Lung microvascular endothelial cell (primary cell): ENCODE data around the gene ABCD1. TPM values are rescaled to one million over a fixed set of nuclear protein-coding genes. Genes with fewer than 3 reads are reported as not detected.
A peak's percentile ranks its signal among the peaks of the same experiment; 100 is the strongest.
"Not testable (repeated sequence)": the region's sequence is repeated elsewhere in the genome, so short reads cannot be mapped to it uniquely, and the experiment has no call there.

ENCODE experiments used
- DNase-seq, 2 donors: peaks; one replicate each; pipeline versions ENCODE4 v3.0.0 to v3.0.0-alpha.2; 2010; ENCODE audit warnings: low read depth in 2 of 2
- total RNA-seq: library from RNA; depleted of rRNA; stranded (reverse); fragments of >200 nt; gene quantifications from 2 replicates; pipeline ENCODE4 v1.2.1, GENCODE V29; 2014

Gene ABCD1
- total RNA-seq, 1 donor from 2014 or later = 6.2 TPM

DNA sequence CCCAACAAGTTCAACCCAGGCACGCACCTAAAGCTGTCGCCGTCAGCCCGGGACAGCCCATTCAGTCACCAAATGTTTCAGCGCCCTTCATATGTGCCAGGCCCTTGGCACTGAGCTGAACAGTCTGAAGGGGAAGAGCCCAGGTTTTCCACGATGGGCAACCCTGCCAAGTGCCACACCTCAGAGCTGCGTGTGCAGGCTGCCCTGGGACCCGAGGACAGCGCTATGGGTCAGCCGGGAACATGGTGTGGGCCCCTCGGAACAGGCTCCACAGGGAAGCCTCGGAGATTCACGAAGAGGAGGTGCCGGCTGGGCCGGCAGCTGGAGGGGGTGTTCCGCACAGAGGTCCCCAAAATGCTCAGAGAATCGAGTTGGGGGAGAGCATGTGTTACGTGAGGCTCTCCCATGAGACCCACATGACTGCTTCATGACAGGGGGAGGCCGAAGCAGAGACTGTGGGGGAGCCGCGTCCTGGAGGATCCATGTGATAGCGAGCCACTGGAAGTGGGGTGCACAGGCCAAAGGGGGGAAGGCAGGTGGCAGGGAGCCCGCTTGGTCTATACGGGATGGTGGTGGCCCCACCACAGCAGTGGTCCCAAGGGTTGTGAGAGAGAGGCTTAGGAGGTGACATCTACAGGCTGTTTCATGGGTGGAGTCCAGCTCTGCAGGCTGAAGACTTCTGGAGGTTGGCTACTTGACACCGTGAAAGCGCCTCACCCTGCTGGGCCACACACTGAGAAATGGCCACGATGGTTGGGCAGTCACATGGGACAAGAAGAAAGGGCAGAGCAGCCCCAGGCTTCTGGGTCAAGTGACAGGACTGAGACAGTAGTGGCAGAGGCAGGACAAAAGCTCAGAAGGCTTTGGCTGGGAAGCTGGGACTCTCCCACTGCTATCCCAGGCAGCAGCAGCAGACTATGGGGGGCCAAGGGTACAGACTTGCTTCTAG is 14.7 kb upstream of the ABCD1 start:
- DNase-seq = no peak

DNA sequence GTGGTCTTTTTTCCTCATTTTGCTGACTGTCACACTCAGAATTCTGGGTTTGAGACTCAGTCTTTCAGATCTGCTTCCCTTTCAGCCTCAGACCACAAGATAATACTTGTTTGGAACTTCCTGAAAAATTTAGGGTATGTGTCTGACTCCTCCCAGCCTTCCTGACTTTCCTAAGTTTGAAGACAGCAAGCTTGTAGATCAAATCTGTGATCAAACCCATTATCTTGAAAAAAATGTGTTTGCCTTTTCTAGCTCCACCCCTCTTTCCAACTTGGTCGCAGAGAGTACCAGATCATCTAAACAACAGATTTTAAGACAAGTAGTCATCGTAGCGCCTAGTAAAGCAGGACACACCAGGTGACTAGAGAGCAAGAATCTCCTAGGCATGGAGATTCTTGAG is 10.4 kb upstream of the ABCD1 start:
- DNase-seq = no peak

DNA sequence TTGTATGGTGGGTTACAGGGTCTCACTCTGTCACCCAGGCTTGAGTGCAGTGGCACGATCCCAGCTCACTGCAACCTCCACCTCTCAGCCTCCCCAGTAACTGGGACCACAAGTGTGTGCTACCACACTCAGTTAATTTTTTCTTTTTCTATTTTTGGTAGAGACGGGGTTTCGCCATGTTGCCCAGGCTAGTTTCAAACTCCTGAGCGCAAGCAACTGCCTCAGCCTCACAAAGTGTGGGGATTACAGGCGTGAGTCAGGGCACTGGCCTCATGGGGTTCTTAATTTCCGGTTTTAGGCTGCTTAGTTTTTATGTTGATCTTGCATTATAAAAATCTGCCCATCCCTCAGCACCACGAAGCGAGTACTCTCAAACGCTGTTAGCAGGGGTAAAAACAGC is 7.2 kb upstream of the ABCD1 start:
- no peak for DNase-seq

DNA sequence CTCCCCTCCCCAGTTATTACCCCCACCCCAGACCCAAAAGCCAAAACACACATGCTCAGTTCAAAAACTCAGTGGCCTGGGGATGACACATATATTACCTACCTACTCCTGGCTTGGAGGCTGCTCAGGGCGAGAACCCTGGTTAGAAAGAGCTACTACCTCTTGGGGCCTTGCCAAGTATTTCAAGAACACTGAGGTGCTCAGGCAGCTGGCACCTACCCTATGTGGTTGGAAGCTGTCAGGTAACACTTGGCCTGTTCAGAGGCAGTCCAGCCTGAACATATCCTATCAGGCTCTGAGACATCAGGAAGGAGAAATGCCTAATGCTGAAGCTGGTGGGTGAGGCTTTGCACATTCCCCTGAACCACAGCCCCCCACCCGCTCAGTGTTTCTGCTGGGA is 5.4 kb upstream of the ABCD1 start:
- no peak for DNase-seq

DNA sequence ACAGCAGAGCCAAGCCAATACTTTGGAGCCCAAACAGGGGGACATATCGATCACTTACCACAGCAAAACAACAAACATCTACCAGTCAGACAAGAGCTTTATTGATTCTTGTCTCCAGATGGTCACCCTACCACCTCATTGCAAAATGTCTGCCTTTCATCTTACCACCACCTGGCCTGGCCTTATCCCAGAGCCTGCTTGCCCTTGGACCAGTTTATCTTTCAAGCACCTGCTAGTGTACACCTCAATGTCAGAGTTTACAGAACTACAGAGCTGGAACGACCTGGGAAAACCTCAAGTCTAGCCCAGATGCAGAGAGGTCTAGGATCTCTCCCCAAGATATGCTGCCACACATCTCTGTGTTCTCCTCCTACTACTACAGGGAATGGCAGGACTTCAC is 5.0 kb upstream of the ABCD1 start:
- DNase-seq = no peak

DNA sequence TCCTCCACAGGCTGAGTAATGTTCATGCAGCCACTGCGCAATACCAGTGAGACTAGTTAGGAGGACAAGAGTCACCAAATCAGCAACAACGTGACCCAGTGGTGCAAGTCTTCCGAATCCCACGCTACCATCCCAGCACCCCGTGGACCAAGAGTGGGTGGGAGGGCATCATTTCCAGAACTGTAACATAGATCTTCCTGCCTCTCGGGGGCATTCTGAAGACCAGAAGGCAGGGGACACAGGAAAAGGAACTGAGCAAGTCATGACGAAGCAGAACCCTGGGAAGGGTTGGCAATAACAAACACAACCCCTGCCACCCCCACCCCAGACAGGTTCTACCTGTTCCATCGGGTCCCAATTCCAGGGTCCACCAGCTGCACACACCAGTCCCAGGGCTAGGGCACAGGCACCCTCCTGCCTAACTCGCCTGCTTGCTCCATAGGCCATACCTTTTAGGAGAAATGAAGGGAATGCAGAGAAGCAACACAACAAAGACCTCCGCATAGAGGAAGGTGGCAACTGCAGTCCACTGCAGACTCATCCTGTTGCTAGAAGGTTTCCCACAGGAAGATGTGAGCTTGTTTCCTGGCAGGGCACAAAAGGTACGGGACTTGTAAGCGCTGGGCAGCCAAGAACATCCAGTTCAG is 1.8 kb upstream of the ABCD1 start:
- peak; percentile 47 to 51 for DNase-seq

DNA sequence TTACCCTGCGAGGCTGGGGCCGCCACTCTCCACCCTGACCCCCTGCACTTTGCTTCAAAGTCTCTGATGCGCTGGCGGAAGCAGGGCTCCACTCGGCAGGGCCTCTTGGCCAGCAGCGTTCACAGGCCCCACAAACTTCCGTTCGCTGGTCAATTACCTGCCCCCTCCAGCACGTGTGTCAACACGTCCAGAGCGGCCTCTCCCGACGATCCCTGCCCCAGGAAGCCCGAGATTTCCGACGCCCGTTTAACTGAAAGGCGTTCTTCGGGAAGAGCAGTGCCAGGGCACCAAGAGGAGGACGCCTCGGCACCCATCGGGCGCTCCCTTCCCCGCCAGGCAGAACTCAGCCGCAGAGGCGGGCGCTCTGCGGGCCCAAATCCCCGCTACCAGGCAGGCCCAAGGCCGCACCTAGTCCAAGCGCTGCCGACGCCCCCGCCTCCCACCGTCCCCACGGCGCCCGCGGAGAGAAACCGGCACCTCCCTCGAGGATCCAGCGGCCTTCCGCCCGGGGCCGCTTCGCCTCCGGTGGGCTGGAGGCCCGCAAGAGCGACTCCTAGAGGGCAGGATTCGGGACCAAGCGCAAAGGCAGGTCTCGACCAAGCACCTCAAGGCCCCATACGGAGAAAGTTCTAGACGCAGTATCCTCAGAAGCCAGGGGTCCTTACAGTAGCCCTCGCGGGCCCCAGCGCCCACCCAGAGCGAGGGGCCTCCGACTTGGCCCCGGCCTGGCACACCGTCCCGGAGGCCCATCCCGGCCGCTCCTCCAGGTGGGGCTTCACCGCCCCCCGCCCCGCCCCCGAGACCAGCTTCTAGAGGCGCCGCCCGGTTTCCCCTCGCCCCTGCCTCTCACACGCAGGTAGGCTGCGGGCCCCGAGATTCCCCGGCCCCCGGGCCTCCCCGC is 1.1 kb upstream of the ABCD1 start:
- DNase-seq = peak; percentile 64 to 85

DNA sequence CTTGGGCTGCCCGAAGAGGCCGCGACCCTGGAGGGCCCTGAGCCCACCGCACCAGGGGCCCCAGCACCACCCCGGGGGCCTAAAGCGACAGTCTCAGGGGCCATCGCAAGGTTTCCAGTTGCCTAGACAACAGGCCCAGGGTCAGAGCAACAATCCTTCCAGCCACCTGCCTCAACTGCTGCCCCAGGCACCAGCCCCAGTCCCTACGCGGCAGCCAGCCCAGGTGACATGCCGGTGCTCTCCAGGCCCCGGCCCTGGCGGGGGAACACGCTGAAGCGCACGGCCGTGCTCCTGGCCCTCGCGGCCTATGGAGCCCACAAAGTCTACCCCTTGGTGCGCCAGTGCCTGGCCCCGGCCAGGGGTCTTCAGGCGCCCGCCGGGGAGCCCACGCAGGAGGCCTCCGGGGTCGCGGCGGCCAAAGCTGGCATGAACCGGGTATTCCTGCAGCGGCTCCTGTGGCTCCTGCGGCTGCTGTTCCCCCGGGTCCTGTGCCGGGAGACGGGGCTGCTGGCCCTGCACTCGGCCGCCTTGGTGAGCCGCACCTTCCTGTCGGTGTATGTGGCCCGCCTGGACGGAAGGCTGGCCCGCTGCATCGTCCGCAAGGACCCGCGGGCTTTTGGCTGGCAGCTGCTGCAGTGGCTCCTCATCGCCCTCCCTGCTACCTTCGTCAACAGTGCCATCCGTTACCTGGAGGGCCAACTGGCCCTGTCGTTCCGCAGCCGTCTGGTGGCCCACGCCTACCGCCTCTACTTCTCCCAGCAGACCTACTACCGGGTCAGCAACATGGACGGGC is 579 bp downstream of the ABCD1 start:
- no peak for DNase-seq

DNA sequence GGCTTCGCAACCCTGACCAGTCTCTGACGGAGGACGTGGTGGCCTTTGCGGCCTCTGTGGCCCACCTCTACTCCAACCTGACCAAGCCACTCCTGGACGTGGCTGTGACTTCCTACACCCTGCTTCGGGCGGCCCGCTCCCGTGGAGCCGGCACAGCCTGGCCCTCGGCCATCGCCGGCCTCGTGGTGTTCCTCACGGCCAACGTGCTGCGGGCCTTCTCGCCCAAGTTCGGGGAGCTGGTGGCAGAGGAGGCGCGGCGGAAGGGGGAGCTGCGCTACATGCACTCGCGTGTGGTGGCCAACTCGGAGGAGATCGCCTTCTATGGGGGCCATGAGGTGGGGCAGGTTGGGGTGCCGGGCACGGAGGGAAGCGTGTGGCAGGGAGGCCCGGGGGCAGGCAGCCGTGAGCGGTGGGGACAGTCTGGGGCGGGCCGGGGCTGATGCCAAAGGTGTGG is 1.2 kb downstream of the ABCD1 start:
- DNase-seq = no peak

DNA sequence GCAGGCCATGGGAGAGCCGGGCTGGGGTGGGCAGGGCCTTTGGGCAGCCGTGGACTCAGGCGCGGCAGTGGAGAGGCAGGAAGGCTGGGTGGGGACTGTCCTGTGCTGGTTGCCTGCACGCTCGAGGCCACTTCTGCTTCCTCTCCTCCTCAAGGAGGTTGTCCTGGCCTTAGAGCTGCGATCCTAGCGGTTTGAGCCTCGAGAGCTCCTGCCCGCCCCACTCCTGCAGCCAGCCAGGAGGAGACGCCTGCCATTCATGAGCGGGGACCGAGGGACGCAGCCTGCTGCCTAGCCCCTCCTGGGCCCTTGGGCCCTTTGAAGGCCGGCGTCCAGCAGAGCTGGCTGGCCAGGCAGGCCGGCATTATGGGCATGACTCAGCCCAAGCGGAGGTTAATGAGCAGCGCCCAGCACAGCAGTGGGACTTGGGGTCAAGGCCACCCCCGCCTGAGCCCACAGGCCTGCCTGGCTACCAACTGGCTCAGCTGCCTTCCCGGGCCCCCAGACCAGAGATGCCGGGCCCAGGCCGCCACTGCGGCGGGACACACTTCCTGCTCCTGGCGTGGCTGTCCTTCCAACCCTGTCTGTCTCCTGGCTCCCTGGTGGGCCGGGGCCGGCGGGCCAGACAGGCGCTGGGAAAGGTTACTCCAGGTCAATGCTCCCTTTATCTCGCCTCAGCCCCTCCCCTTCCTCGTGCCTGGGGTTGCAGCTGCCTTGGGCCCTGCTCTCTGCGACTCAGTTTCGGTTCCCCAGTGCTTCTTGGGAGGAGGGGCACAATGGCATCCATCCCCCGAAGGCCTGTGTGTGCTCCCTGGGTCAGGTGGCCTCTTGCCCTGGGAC is 1.8 kb downstream of the ABCD1 start:
- DNase-seq = peak; percentile 56 to 58

DNA sequence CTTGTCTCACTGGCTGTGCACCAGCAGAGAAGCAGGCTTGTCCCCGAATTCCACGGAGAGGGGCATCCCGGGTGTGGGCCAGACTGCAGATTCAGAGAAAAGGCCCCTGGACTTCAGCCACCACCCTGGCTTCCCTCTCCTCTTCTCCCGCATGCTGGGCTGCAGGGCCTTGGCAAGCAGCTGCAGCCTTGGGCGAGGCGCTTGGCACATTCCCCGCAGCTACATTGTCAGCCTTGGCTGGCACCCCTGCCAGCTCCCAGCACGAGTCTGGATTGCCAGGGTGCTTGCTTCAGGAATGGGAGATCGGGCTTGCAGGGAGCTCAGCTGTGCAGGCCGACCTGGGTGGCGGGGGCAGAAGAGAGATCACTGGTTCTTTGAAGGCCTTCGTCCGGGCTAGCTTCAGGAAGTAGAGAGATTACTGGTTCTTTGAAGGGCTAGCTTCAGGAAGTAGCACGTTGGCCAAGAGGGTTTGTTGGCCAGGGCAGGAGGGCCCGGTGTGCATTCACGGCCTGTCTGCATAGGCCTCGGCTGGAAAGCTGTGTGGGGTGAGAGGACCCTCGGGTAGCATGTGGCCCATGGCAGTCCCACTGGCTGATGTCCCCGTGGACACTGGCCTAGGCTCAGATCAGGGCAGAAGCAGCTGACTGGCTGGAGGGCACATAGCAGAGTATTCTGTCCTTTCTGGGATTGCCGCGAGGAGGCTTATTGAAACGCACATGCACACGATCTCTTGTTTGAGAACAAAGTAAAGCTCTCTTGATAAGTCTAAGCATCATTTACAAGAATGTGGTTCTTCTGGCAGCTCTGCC is 2.7 kb downstream of the ABCD1 start:
- peak in 1 of 2 donors; percentile 30 for DNase-seq

DNA sequence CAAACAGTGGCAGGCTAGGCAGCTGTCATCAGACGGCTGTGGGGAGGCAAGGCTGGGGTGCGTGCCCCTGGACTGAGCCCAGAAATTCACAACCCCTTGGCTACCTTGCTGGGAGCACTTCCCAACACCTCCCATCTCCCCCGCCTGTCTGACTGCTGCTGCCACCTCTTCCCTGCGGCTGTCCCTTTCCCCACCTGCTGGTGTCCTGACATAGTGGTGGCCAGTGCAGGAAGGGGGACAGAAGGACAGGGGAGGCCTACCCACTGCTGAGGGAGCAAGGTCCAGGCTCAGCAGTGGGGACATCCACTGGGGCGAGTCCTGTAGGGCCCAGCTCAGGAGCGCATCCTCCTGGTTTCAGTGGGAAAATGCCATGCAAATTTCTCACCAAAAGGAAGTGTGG is 3.4 kb downstream of the ABCD1 start:
- DNase-seq = no peak

DNA sequence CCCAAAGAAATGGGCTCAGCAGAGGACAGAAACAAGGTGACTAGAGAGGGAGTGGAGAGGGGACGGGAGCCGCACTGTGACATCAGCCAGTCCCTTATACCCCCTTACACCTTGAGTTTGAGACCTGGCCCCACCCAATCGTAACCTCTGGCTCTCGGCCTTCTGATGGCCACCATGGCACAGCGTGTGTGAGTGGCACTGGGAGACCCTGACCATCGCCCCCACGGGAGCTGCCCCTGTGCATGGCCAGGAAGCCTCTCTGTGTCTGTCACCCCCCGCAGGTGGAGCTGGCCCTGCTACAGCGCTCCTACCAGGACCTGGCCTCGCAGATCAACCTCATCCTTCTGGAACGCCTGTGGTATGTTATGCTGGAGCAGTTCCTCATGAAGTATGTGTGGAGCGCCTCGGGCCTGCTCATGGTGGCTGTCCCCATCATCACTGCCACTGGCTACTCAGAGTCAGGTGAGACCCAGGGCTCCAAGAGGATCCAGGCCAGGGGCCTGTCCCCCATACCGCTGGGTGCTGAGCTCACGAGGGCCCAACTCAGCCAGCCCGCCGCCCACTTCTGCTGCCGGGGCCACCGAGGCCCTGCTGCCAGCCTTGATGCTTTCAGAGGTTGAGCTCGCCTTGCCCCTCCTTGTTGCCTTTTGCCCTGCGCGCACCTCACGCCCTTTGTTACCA is 4.4 kb downstream of the ABCD1 start:
- no peak for DNase-seq

DNA sequence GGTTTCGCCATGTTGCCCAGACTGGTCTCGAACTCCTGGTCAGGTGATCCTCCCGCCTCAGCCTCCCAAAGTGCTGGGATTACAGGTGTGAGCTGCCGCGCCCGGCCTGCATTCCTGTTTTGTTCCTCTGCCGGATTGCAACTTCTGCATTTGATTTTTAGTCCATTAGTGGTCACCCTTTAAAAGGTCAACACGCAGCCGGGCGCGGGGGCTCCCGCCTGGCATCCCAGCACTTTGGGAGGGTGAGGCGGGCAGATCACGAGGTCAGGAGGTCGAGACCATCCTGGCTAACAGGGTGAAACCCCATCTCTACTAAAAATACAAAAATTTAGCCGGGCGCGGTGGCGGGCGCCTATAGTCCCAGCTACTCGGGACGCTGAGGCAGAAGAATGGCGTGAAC is 5.5 kb downstream of the ABCD1 start:
- DNase-seq = not testable (repeated sequence)

DNA sequence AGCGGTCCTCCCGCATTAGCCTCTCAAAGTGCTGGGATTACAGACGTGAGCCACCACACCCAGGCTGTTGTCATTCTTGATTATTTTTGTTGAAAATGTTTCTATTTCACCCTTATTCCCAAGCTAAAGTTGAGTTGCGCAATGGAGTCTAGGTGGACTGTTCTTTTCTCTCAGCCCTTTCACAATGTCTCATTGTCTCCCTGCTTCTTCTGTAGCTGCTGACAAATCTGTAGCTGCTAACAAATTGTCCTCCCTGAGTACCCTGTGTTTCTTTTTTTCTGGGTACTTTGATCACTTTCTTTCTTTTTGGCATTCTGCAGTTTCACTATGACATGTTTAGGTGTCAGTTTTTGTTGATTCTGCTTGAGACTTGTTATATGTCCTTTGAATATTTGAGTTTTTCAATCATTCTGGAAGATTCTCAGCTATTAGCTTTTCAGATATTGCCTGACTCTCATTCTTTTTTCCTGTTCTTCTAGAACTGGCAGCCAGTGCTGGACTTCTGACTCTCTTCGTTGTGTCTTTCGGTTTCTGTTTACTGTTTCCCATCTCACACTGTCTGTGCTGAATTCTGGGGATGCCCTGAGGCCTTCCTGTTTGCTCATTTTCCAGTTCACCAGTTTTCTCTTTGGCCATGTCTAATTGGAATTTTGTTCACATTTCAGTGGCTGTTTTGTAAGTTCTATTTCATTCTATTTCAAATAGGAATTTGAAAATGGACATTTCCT is 6.6 kb downstream of the ABCD1 start:
- no peak for DNase-seq

DNA sequence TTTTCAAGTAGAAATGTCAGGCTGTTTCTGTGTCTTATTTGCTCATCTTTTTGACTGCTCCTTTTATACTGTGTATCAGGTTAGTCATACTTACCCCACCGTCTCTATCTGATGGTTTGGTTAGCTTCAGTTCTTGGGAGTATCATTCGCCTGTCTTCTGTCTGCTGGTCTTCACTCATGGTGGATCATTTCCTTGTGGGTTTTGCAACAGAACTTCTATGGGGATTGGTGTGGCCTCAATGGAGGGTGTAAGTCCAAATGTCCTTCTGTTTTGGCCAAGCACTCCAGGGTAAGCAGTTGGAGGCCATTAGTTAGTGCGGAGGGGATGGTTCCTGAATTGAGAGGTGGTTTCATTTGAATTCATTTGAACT is 7.2 kb downstream of the ABCD1 start:
- no peak for DNase-seq

DNA sequence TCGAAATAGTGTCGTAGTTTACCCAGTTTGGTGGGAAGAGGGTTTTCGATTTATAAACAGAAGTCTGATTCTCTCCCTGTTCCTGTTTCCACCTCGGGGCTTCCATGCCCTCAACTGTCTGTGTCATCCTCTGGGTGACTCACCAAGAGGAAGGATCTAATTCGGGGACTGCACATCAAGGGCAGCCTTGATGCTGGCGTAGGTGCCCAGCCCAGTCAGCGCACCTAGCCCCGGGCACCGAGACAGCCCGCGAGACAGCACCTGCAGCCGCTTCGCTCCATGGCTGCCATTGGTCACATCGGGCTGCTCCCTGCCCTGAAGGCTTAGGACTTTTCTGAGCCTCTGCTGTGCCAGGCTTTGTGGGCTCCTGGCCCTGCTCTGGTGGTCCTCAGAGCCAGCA is 7.7 kb downstream of the ABCD1 start:
- peak in 1 of 2 donors; percentile 51 for DNase-seq

DNA sequence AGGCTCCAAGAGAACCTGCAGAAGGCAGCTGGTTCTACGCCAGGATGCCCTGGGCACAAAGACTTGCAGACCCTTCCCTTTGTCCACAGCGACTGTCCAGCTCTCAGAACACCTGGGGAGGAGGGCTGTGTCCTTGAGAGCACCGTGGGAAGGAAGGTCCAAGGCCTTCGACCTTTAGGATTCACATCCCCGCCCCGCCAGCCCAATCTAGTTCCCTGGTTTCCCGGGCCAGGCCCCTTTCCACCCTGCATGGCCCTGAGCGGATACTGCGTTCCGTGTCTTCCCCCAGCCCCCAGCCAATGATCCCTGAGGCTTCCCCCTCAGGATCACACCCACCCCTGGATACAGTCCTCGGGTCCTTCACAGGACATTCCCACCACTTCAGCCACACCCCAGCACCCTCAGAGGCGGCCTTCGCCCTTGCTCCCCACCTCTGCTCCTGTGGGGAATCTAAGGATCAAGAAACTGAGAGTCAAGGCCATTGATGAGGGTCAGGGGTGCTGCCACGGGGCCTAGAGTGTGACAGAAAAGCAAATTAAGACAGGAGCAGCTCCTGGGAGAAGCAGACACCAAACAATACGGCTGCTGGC is 9.1 kb downstream of the ABCD1 start:
- DNase-seq = no peak
